ENCODE data around the gene TMEM129.
A peak's percentile ranks its signal among the peaks of the same experiment; 100 is the strongest.

TMEM129 gene

DNA sequence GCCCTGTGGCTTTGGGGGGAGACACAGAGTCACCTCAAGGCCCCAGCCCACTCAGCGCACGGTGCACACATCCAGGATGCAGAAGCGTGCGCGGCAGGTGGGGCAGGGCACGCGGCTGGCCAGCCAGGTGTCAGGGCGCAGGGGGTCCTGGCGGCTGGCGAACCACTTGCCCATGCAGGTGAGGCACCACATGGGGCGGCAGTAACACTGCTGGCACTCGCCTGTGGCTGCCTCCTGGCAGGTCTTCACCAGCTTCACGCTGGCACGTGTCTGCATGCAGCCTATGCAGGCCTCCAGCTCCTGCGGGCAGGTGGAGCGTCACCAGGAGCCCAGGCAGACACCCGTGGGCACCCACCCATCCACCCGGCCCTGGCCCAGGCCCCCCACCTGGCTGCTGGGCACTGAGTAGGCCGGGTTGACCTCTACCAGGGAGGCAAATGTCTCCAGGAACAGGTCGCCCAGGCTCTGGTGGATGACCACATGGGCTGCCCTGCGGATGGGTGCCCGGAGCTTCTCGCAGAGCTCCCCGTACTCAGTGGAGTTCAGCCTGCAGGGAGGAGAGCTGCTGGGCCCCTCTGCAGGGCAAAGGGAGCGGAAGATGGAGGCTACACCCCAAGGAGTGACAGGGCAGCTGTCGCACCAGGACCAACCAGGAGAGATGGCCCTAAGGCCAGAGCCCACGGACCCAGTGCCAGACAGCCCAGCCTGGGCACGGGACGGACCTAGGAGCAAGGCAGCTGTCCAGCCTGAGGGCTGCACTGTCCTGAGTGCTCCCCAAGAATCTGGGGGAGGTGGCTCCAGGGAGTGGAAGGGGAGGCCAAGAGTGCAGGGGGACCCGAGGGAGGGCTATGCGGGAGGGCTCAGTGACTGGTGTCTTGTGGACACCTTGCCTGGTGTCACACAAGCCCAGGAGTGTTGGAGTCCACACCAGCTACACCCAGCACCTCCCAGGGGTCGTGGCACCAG lies 3.7 kb downstream of the TMEM129 start:
- Histone ChIP-seq H3K27ac (ENCODE audit: low read depth, low read length) (no peak overlapping the region), H3K9ac (ENCODE audit: low read length) (no peak overlapping the region), H3K4me1 (ENCODE audit: control insufficient read depth, insufficient read depth, low read length) (peaks cover 11% of the 10 kb centered on the region)

DNA sequence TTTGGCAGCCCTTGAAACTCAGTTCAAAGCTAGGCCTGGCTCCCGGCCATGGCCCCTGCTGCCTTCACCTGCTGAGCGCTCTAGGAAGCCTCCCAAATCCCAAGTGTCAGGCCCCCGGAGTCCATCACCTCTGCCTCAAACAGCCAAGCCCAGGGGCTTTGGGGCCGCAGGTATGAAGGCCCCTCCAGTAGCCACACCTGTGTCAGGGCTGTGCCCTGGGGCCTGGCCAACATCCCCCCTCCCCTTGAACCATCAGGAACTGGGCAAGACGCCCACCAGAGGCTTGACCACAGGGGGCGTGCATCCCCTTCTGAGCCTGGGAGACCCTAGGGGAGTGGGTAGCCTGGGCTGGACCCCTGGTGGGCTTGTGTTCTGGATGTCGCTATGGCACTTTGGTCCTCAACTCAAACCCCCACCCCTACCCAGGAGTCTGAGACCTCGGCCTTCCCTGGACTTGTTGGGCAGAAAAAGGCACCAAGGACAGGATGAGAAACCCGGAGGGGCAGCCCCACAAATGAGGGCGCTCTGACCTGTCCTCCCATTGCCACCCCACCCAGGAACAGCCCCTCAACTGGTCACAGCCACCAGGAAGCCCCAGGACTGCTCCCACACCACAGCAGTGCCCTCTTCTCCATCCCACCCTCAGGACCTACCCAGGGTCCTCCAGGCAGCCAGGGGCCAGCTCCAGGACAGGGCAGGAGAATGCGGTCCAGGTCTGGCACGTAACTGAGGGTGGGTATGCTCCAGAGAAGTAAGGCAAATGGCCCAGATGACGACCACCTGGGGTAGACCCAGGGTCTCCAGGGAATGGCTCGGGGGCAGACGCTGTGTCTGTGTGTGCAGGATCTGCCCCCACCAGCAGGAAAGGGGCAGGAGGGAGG lies 4.8 kb downstream of the TMEM129 start:
- no peaks in the 10 kb centered on the region for H3K27me3 ChIP-seq (ENCODE audit: control insufficient read depth, insufficient read depth, low read length)
- no peak overlapping the region for H3K4me3 ChIP-seq (ENCODE audit: low read depth, low read length)
- no peak overlapping the region for H3K27ac ChIP-seq (ENCODE audit: low read depth, low read length)
- no peak overlapping the region for H3K9ac ChIP-seq (ENCODE audit: low read length)
- peaks cover 10% of the 10 kb centered on the region; the same call in 1 of the 2 replicates for H3K4me1 ChIP-seq (ENCODE audit: control insufficient read depth, insufficient read depth, low read length)
- H3K9me3 ChIP-seq (ENCODE audit: control insufficient read depth, insufficient read depth, low read depth, low read length) = no peaks in the 10 kb centered on the region
- peaks cover 19% of the 10 kb centered on the region for H3K36me3 ChIP-seq (ENCODE audit: control insufficient read depth, insufficient read depth, low read length)

More for the DNA sequence above, 3.7 kb downstream of the TMEM129 start:
- Histone ChIP-seq H3K9me3 (ENCODE audit: control insufficient read depth, insufficient read depth, low read depth, low read length) (no peaks in the 10 kb centered on the region), H3K36me3 (ENCODE audit: control insufficient read depth, insufficient read depth, low read length) (peaks cover 19% of the 10 kb centered on the region), H3K4me3 (ENCODE audit: low read depth, low read length) (no peak overlapping the region), H3K27me3 (ENCODE audit: control insufficient read depth, insufficient read depth, low read length) (no peaks in the 10 kb centered on the region)

DNA sequence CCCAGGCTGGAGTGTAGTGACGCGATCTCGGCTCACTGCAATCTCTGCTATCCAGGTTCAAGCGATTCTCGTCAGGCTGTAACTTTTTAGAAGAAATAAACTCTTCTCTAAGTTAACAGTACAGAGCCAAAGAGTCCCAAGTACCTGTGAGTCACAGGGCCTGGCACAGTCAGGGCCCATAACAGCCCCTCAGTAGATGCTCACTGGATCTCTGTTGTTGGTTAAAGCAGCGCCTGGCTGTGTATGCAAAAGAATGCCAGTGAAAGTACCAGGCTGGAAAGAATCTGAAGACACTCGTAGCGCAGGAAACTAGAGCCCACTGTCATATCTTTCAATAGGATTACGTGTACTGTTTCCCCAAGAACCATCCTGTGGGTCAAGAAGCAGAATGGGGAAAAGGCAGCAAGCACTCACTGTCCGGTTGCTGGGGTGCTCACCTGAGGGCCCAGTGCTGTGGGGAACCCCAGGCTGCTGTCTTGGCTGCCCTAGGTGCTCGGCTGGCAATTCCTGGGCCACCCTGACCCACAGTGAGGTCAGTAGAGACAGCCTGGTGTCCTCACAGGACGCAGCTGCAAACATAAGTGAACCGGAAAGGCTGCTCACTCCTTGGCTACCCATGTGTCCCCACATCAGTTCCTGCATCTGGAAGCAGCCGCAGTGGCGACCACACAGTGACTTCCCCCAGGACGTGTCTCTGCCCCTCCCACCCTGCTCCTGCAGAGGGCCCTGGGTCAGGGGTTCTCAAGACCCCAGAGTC lies 5.9 kb downstream of the TMEM129 start:
- Histone ChIP-seq H3K4me1 (ENCODE audit: control insufficient read depth, insufficient read depth, low read length) (peaks cover 13% of the 10 kb centered on the region; the same call in 1 of the 2 replicates), H3K4me3 (ENCODE audit: low read depth, low read length) (no peak overlapping the region), H3K9me3 (ENCODE audit: control insufficient read depth, insufficient read depth, low read depth, low read length) (no peaks in the 10 kb centered on the region), H3K27ac (ENCODE audit: low read depth, low read length) (no peak overlapping the region), H3K27me3 (ENCODE audit: control insufficient read depth, insufficient read depth, low read length) (no peaks in the 10 kb centered on the region), H3K9ac (ENCODE audit: low read length) (no peak overlapping the region), H3K36me3 (ENCODE audit: control insufficient read depth, insufficient read depth, low read length) (peaks cover 22% of the 10 kb centered on the region)

DNA sequence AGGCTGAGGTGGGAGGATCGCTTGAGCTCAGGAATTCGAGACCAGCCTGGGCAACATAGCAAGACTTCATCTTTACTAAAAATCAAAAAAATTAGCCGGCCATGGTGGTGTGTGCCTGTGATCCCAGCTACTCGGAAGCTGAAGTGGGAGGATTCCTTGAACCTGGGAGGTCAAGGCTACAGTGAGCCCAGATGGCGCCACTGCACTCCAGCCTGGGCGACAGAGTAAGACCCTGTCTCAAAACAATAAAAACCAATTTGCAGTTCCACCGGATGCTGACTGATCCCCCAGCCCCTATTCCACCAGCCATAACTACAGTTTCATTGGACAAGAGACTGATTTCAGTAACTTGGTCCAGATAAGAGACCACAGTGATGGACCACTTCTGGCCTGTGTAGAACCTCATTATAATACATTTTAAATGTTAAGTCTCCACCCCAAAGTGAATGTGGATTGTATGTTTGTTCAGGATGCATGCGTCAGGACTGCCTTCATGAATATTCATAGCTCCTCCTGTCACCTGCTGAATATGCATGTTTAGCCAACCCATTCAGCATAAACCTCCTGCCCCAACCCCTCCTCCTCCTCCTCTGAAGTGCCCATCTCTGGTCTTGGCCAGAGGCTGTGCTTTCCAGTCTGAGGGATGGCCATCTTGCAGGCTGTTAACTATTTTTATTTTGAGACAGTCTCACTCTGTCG lies 6.7 kb downstream of the TMEM129 start:
- H3K4me3 ChIP-seq (ENCODE audit: low read depth, low read length) = no peak overlapping the region
- H3K27ac ChIP-seq (ENCODE audit: low read depth, low read length) = no peak overlapping the region
- no peaks in the 10 kb centered on the region for H3K27me3 ChIP-seq (ENCODE audit: control insufficient read depth, insufficient read depth, low read length)

DNA sequence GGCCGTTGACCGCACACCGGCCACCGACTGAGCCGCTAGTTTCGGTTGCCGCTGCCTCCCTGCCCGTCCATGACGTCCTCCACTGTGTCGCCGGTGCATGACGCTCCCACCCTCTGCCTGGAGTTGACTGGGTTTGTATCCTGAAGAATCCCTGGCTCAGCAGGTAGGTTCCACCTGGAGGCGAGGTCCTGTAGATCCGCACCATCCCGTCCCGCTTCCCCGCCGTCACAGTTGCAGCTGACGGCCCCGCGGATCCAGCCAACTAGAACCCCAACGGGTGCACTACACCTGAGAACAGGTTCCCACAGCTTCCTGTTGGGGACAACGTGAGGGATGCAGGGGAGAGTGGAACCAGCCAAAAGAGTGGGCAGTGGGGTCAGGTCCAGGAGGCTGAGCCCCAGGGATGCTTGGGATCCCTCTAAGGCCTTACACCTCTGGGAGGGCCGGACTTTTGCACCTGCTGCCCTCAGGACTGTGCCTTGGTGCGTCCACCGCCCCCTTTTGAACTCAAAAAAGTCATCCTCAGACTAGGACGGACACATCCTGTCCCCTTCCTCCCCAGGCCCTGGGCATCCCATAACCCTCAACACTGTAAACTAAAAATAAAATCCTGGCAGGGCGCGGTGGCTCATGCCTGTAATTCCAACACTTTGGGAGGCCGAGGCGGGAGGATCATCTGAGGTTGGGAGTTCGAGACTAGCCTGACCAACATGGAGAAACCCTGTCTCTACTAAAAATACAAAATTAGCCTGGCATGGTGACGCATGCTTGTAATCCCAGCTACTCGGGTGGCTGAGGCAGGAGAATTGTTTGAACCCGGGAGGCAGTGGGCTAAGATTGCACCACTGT lies 7.9 kb downstream of the TMEM129 start:
- H3K9ac ChIP-seq (ENCODE audit: low read length) = peak overlapping the region; percentile 99
- peaks cover 11% of the 10 kb centered on the region; the same call in 1 of the 2 replicates for H3K4me1 ChIP-seq (ENCODE audit: control insufficient read depth, insufficient read depth, low read length)
- peak overlapping the region; percentile 81 for H3K4me3 ChIP-seq (ENCODE audit: low read depth, low read length)
- no peaks in the 10 kb centered on the region for H3K9me3 ChIP-seq (ENCODE audit: control insufficient read depth, insufficient read depth, low read depth, low read length)
- peak overlapping the region; percentile 99; the same call in 1 of the 2 replicates for H3K27ac ChIP-seq (ENCODE audit: low read depth, low read length)
- no peaks in the 10 kb centered on the region for H3K27me3 ChIP-seq (ENCODE audit: control insufficient read depth, insufficient read depth, low read length)
- H3K36me3 ChIP-seq (ENCODE audit: control insufficient read depth, insufficient read depth, low read length) = peaks cover 30% of the 10 kb centered on the region

More for the DNA sequence above, 6.7 kb downstream of the TMEM129 start:
- no peaks in the 10 kb centered on the region for H3K9me3 ChIP-seq (ENCODE audit: control insufficient read depth, insufficient read depth, low read depth, low read length)
- H3K4me1 ChIP-seq (ENCODE audit: control insufficient read depth, insufficient read depth, low read length) = peaks cover 12% of the 10 kb centered on the region; the same call in 1 of the 2 replicates
- no peak overlapping the region for H3K9ac ChIP-seq (ENCODE audit: low read length)
- H3K36me3 ChIP-seq (ENCODE audit: control insufficient read depth, insufficient read depth, low read length) = peaks cover 28% of the 10 kb centered on the region

DNA sequence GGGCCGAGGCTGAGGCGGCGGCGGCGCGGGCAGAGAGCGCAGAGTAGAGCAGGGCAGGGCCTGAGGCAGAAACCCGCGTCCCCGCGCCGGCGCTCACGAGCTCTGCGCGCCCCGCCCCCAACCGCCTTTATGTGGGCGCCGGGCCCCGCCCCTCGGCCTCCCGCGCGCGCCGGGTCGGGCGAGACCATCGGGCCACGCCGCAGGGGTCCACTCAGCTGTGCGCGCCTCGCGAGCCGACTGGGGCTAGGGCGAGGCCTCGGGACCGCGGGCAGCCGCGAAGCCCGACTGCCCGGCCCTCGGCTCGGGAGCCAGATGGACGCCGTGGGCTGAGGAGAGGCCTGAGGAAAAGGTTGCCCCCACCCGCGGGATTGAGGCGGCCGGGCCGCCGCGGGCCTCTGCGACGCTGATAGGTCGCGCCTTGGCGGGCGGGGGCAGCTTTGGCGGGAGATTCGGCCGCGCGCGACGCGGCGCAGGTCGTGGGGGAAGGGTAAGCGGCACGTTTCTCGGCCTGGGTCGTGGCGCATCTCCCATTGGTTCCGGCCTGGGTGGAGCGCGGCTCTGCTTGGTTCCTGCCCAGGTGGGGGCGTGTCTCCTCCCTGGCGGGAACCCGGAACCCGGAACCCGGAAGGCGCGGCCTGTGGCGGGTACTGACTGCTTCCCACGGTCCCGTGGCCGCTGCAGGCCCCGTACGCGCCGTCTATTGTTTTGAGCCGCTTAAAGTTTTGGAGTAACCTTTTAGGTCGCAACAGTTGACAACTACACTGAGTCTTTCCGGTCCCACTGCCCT lies 8.7 kb downstream of the TMEM129 start, which contains the start of gene SLBP:
Gene SLBP, minus strand, starts transcription at position 104 of the 787 bp plus-strand sequence. CDS start 131 bp downstream, outside the sequence.
- Histone ChIP-seq H3K27me3 (ENCODE audit: control insufficient read depth, insufficient read depth, low read length) (no peaks in the 10 kb centered on the region), H3K9me3 (ENCODE audit: control insufficient read depth, insufficient read depth, low read depth, low read length) (no peaks in the 10 kb centered on the region), H3K27ac (ENCODE audit: low read depth, low read length) (peak within 1 kb of the TSS; percentile 99), H3K4me3 (ENCODE audit: low read depth, low read length) (peak within 1 kb of the TSS; percentile 81), H3K36me3 (ENCODE audit: control insufficient read depth, insufficient read depth, low read length) (peaks cover 22% of the 10 kb centered on the region), H3K4me1 (ENCODE audit: control insufficient read depth, insufficient read depth, low read length) (peaks cover 11% of the 10 kb centered on the region; the same call in 1 of the 2 replicates), H3K9ac (ENCODE audit: low read length) (peak within 1 kb of the TSS; percentile 99)

DNA sequence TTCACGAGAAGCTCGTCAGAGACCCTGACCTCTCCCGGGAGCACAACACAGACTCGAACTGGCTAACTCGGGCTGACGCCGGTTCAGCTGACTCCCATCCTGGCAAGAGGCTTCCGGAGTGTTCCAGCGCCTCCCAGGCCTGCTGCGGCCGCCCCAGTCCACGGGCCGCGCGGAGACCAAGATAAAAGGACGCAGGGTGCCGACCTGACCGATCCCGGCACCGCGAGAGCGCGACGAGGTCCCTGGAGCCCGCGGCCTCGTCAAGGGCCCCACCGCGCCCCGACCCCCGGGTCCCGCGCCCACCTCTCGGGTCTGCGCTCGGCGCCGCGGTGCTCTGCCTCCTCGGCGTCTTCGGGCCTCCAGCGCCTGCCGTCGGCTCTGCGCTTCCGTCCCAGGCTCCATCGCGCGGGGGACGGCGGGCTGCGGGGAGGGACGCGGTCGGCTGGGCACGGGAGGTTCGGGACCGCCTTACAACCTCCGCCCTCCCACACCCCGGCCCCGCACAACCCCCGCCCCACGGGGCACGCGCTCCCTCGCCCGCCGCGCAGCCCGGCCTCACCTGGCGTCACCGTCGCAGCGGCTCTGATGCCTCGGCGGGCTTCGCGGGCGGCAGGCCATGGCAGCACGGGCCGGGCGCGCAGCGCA lies 9.4 kb downstream of the TMEM129 start:
- Histone ChIP-seq H3K36me3 (ENCODE audit: control insufficient read depth, insufficient read depth, low read length) (peaks cover 16% of the 10 kb centered on the region), H3K4me1 (ENCODE audit: control insufficient read depth, insufficient read depth, low read length) (peaks cover 11% of the 10 kb centered on the region; the same call in 1 of the 2 replicates)

DNA sequence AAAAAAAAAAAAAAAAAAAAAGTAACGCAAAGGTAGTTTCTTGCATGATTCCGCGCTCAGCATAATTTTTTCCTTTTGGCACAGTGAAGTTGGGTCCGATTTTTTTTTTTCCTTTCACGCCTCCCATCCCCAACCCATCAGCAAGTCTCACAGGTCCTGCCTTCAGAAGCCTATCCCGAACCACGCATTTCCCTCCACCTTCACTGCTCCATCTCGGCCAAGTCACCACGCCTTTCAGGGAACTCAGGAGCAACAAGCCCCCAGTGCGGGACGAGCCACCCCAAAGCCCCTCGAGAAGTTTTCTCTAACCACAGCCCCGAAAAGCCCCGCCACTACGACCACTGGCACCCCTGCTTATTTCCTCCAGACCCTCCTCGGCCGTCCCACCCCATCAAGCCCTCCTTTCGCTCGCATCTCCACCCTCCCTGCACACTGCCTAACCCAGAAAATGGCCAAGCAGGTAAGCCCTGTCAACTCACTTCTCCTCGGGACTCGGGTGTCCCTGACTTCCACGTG lies 10.0 kb downstream of the TMEM129 start:
- Histone ChIP-seq H3K27ac (ENCODE audit: low read depth, low read length) (peak overlapping the region; percentile 73; the same call in 1 of the 2 replicates), H3K36me3 (ENCODE audit: control insufficient read depth, insufficient read depth, low read length) (peaks cover 19% of the 10 kb centered on the region)

More for the DNA sequence above, 9.4 kb downstream of the TMEM129 start:
- H3K27ac ChIP-seq (ENCODE audit: low read depth, low read length) = peak overlapping the region; percentile 73; the same call in 1 of the 2 replicates
- no peaks in the 10 kb centered on the region for H3K9me3 ChIP-seq (ENCODE audit: control insufficient read depth, insufficient read depth, low read depth, low read length)
- H3K4me3 ChIP-seq (ENCODE audit: low read depth, low read length) = peak overlapping the region; percentile 81
- H3K27me3 ChIP-seq (ENCODE audit: control insufficient read depth, insufficient read depth, low read length) = no peaks in the 10 kb centered on the region
- H3K9ac ChIP-seq (ENCODE audit: low read length) = peak overlapping the region; percentile 99

More for the DNA sequence above, 10.0 kb downstream of the TMEM129 start:
- Histone ChIP-seq H3K4me3 (ENCODE audit: low read depth, low read length) (peak overlapping the region; percentile 81), H3K4me1 (ENCODE audit: control insufficient read depth, insufficient read depth, low read length) (peaks cover 11% of the 10 kb centered on the region; the same call in 1 of the 2 replicates), H3K27me3 (ENCODE audit: control insufficient read depth, insufficient read depth, low read length) (no peaks in the 10 kb centered on the region), H3K9ac (ENCODE audit: low read length) (peak overlapping the region; percentile 99), H3K9me3 (ENCODE audit: control insufficient read depth, insufficient read depth, low read depth, low read length) (no peaks in the 10 kb centered on the region)
